Chondrocyte (in vitro differentiated cells): ENCODE results near the gene A3GALT2. TPM values are rescaled to one million over a fixed set of nuclear protein-coding genes. Genes with fewer than 3 reads are reported as not detected.
A peak's percentile ranks its signal among the peaks of the same experiment; 100 is the strongest.

Experiments
- DNase-seq: peaks from one replicate; pipeline ENCODE4 v3.0.0; 2021; ENCODE audit warnings: mixed read lengths, low spot score
- H3K27ac Mint-ChIP-seq: one replicate; pipeline ENCODE4 v1.8.0; 2021; ENCODE audit warnings: mild to moderate bottlenecking, moderate library complexity, mixed read lengths; ENCODE audit not compliant: unreplicated experiment
- H3K27me3 Mint-ChIP-seq: 2 replicates; pipeline ENCODE4 v1.8.0; 2021; ENCODE audit warnings: low read depth, mixed read lengths
- H3K36me3 Mint-ChIP-seq: 2 replicates; pipeline ENCODE4 v1.8.0; 2021; ENCODE audit warnings: low read depth, mixed read lengths
- H3K4me1 Mint-ChIP-seq: 2 replicates; pipeline ENCODE4 v1.8.0; 2021; ENCODE audit warnings: low read depth, mild to moderate bottlenecking, mixed read lengths
- H3K4me3 Mint-ChIP-seq: one replicate; pipeline ENCODE4 v1.8.0; 2021; ENCODE audit warnings: mild to moderate bottlenecking, moderate library complexity, mixed read lengths; ENCODE audit not compliant: unreplicated experiment
- H3K9me3 Mint-ChIP-seq: 2 replicates; pipeline ENCODE4 v1.8.0; 2021; ENCODE audit warnings: low read depth, mixed read lengths
- total RNA-seq: library from RNA; stranded (reverse); gene quantifications from 3 replicates; pipeline ENCODE4 v1.2.1, GENCODE V29; 2021
- TF ChIP-seq, protein P1 (sequence below): fragments of 200-600 bp; sonication (generic); IDR thresholded peaks from 2 replicates; pipeline ENCODE4 v1.5.0; 2021; ENCODE audit warnings: antibody characterized with exemption, mild to moderate bottlenecking, moderate library complexity

Gene A3GALT2
- total RNA-seq, 1 donor from 2014 or later: 0.27 TPM

DNA sequence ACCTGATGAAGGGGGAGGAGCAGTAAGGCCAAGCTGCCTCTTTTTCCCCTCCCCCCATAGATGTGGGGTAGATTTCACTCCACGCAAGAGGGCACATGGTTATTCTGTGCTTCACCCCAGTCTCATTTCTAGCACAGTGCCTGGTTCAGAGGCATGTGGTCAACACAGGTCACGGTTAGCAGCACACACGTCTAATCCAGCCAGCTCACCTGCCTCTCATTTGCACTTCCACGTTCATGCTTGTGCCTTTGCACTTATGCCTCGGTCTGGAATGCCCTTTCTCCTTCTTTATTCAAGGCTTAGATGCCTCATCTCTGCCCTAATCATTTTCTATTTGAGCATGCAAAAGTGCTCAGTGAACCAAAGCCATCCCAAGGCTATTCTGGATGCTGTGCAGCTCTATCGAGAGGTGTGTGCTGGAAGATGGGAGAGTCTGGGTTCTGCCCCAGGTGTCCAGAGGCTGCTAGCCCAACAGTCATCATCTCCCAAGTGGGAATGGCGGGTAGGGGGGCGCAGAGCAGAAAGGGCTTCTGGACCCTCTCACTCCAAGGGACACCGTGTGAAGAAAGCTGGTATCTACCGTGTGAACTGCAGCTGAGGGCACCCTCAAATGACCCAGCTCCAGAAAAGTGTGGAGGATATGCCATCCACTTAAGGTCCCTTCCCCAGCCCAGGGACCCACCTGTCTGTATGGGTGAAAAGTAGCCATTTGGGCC lies 2.1 kb upstream of the A3GALT2 start:
- Mint-ChIP-seq H3K9me3 (no peaks in the 10 kb centered on the region), H3K27me3 (no peaks in the 10 kb centered on the region), H3K4me3 (no peak overlapping the region), H3K4me1 (peaks cover 12% of the 10 kb centered on the region), H3K36me3 (peaks cover 31% of the 10 kb centered on the region), H3K27ac (no peak overlapping the region)
- peak; percentile 50 for DNase-seq
- TF ChIP-seq, protein P1, sequence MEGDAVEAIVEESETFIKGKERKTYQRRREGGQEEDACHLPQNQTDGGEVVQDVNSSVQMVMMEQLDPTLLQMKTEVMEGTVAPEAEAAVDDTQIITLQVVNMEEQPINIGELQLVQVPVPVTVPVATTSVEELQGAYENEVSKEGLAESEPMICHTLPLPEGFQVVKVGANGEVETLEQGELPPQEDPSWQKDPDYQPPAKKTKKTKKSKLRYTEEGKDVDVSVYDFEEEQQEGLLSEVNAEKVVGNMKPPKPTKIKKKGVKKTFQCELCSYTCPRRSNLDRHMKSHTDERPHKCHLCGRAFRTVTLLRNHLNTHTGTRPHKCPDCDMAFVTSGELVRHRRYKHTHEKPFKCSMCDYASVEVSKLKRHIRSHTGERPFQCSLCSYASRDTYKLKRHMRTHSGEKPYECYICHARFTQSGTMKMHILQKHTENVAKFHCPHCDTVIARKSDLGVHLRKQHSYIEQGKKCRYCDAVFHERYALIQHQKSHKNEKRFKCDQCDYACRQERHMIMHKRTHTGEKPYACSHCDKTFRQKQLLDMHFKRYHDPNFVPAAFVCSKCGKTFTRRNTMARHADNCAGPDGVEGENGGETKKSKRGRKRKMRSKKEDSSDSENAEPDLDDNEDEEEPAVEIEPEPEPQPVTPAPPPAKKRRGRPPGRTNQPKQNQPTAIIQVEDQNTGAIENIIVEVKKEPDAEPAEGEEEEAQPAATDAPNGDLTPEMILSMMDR: no peak

DNA sequence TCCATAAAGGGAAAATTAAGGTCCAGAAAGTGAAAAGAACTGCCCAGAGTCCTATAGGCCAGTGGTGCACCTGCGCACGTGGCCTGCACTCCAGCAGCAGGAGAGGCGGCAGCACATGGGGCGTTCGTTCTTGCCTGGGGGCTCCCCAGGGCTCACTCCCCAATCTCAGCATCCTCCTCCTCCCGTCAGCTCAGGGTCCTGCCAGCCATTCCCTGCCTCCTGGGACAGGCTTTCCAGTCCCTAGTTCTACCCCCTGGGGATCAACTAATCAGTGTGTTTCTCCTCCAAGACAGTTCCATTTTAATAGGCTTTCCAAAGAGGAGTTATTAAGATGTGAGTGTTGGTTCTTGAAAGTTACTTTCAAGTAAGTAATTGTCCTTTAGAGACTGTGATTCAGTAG lies 1.2 kb upstream of the A3GALT2 start:
- H3K4me3 Mint-ChIP-seq: no peak overlapping the region

DNA sequence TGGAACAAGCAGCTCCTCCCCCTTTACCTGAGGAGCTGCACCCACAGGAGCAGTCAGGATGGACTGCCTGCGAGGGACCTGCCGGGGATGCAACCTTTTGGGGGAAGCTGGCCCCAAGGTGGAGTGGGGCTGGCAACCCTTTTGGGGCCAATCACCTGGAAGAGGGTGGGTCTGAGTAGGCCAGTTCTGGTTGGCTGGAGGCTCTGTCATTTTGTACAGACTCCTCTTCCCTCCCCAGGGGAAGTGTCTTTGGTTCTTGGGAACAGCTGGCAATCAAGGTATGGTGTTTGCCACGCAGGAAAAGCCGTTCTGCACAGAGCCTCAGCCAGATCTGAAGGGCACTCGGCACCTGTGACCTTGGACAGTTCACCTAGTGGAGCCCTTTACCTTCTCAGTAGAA lies 280 bp upstream of the A3GALT2 start:
- Mint-ChIP-seq H3K4me3 (no peak overlapping the region), H3K4me1 (peaks cover 11% of the 10 kb centered on the region), H3K27ac (no peak overlapping the region), H3K36me3 (peaks cover 26% of the 10 kb centered on the region), H3K9me3 (no peaks in the 10 kb centered on the region), H3K27me3 (no peaks in the 10 kb centered on the region)
- peak; percentile 72 for DNase-seq
- TF ChIP-seq, protein P1: no peak

More for the DNA sequence above, 1.2 kb upstream of the A3GALT2 start:
- TF ChIP-seq, protein P1: no peak
- Mint-ChIP-seq H3K27ac (no peak overlapping the region), H3K36me3 (peaks cover 30% of the 10 kb centered on the region), H3K4me1 (peaks cover 11% of the 10 kb centered on the region), H3K27me3 (no peaks in the 10 kb centered on the region), H3K9me3 (no peaks in the 10 kb centered on the region)
- peak; percentile 39 for DNase-seq

DNA sequence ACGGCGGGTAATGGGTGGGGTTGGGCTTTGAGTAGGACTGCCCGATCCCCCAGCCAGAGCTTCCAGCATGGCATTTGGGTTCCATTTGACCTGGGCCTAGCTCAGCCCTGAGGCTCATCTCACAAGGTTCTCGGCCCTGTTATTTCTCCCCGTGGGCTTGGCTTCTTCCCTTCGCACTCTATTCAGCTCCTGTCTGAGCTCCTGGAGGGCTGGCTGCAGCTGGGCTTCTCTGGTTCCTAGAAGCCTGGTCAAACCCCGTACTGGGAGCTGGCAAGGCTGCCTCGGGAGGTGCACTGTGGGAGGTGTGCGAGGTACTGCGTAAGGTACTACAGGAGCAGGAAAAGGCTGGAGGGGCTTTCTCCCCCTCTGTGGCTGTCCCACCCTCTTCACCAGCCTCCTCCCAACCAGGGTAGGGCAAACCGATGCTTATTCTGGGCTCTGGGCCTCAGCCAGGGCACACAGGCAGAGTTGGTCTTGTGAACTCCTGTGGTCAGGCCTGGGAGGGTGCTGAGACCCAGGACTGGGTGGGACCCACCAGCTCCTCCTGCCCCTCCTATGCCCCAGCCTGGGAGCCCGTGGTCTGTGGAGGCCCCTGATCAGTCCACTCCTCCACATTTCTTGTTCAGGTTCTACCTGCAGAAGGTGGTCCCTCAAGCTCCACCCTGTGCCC lies 814 bp downstream of the A3GALT2 start:
- H3K4me3 Mint-ChIP-seq: no peak overlapping the region
- H3K4me1 Mint-ChIP-seq: peaks cover 15% of the 10 kb centered on the region
- H3K9me3 Mint-ChIP-seq: no peaks in the 10 kb centered on the region
- H3K27me3 Mint-ChIP-seq: no peaks in the 10 kb centered on the region
- H3K36me3 Mint-ChIP-seq: peaks cover 18% of the 10 kb centered on the region
- TF ChIP-seq, protein P1: no peak
- DNase-seq: peak; percentile 81
- peak overlapping the region; percentile 57 for H3K27ac Mint-ChIP-seq

DNA sequence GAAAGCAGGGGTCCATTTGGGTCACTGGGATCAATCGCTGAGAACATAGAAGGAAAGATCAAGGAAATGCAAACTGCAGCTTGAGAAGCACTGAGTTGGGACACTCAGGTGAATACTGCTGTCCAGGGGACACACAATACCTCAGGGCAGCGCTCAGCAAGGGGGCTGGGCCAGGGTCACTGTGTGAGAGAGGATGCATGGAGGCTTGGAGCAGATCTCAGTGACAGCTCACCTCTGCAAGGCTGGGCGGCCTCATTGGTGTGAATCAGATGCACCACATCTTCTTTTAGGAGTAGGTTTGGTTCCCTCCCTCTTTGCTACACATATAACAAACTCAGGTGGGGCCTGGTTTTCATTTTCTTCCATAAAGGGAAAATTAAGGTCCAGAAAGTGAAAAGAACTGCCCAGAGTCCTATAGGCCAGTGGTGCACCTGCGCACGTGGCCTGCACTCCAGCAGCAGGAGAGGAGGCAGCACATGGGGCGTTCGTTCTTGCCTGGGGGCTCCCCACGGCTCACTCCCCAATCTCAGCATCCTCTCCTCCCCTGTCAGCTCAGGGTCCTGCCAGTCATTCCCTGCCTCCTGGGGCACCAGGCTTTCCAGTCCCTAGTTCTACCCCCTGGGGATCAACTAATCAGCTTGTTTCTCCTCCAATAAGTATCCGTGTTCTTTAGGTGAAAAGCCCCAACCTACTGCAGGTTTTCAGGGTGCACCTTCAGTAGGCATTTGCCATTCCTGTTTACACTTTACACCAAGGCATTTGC lies 1.5 kb downstream of the A3GALT2 start:
- DNase-seq: peak; percentile 68
- H3K4me1 Mint-ChIP-seq: peaks cover 15% of the 10 kb centered on the region
- no peaks in the 10 kb centered on the region for H3K9me3 Mint-ChIP-seq
- no peak overlapping the region for H3K4me3 Mint-ChIP-seq
- H3K27ac Mint-ChIP-seq: no peak overlapping the region
- peaks cover 17% of the 10 kb centered on the region for H3K36me3 Mint-ChIP-seq
- TF ChIP-seq, protein P1: no peak
- no peaks in the 10 kb centered on the region for H3K27me3 Mint-ChIP-seq
